ENCODE results near the gene TMEM120B. TPM values are rescaled to one million over a fixed set of nuclear protein-coding genes. Genes with fewer than 3 reads are reported as not detected.

TMEM120B gene
- total RNA-seq, 1 experiment from 2014 or later, result 20.5 TPM

GRCh38 chr12:121688966-121689365, 23.6 kb upstream of the TMEM120B start:
- no peaks in the 10 kb centered on the region for H3K9me2 ChIP-seq (ENCODE audit: insufficient read depth)
- H3K27me3 ChIP-seq (ENCODE audit: insufficient read depth, low read length), result no peaks in the 10 kb centered on the region
- ATAC-seq (no peak), DNase-seq (ENCODE audit: low read depth, low spot score) (no peak)
- BruUV-seq (replicated peaks), result no TSS peak
- no peaks in the 10 kb centered on the region for H3K79me2 ChIP-seq (ENCODE audit: insufficient read depth, low read length)
- no peak for TF ChIP-seq EZH2 (IDR thresholded peaks at IDR 0.05)
- no peak for TF ChIP-seq YY1 (IDR thresholded peaks at IDR 0.05; ENCODE audit: extremely low read depth, insufficient replicate concordance, low read depth, low read length)
- TF ChIP-seq MAX (IDR thresholded peaks at IDR 0.05), result no peak
- TF ChIP-seq POLR2AphosphoS5 (IDR thresholded peaks at IDR 0.05; ENCODE audit: low read depth, low read length), result no peak
- H4K20me1 ChIP-seq (ENCODE audit: insufficient read depth), result no peaks in the 10 kb centered on the region
- no peak overlapping the region for H2AFZ ChIP-seq (ENCODE audit: low read depth, low read length, poor library complexity, severe bottlenecking)
- H3K4me1 ChIP-seq (ENCODE audit: control insufficient read depth in 1 of 2, insufficient read depth in 2 of 2, low read length in 2 of 2), result peaks cover 4 to 15% of the 10 kb centered on the region in 2 experiments; a peak in 3 of 4 replicates
- intact Hi-C loops (cut with micrococcal nuclease), result no loop called here
- RAD21 ChIA-PET (ENCODE audit: low non-redundant PET in 1 of 2, low total read pairs in 2 of 2, uncharacterized antibody in 2 of 2, unreplicated experiment in 2 of 2), result no interaction called here
- no peak overlapping the region for H3K27ac ChIP-seq (ENCODE audit: low read depth, low read length)
- H3K4me2 ChIP-seq (ENCODE audit: low read length), result no peak overlapping the region
- POLR2A ChIA-PET, result no interaction called here
- H3K9ac ChIP-seq (ENCODE audit: low read length), result no peak overlapping the region
- CTCF ChIA-PET, result interaction anchor here (1.6 kb wide), 1 partner anchor 105 kb away, joined by 4 read pairs; no protein-coding TSS in a partner anchor
- H3K36me3 ChIP-seq (ENCODE audit: control insufficient read depth in 1 of 2, insufficient read depth in 2 of 2, low read length in 2 of 2), result no peaks in the 10 kb centered on the region
- H3K9me3 ChIP-seq (ENCODE audit: control insufficient read depth in 1 of 2, insufficient read depth in 1 of 2, low read depth in 1 of 2, low read length in 2 of 2), result no peaks in the 10 kb centered on the region
- no peak overlapping the region for H3K4me3 ChIP-seq (replicated peaks in 1 of 2; ENCODE audit: low read depth in 1 of 2, low read length in 2 of 2)

- DNase-seq (ENCODE audit: low read depth, low spot score) (no peak), ATAC-seq (no peak)
- Histone ChIP-seq H3K9ac (ENCODE audit: low read length) (no peak overlapping the region), H3K9me3 (ENCODE audit: control insufficient read depth in 1 of 2, insufficient read depth in 1 of 2, low read depth in 1 of 2, low read length in 2 of 2) (no peaks in the 10 kb centered on the region), H4K20me1 (ENCODE audit: insufficient read depth) (no peaks in the 10 kb centered on the region), H3K4me3 (replicated peaks in 1 of 2; ENCODE audit: low read depth in 1 of 2, low read length in 2 of 2) (no peak overlapping the region), H3K27me3 (ENCODE audit: insufficient read depth, low read length) (no peaks in the 10 kb centered on the region), H3K4me1 (ENCODE audit: control insufficient read depth in 1 of 2, insufficient read depth in 2 of 2, low read length in 2 of 2) (peaks cover 4 to 15% of the 10 kb centered on the region in 2 experiments; a peak in 3 of 4 replicates), H3K36me3 (ENCODE audit: control insufficient read depth in 1 of 2, insufficient read depth in 2 of 2, low read length in 2 of 2) (no peaks in the 10 kb centered on the region), H3K79me2 (ENCODE audit: insufficient read depth, low read length) (no peaks in the 10 kb centered on the region), H3K4me2 (ENCODE audit: low read length) (no peak overlapping the region), H3K27ac (ENCODE audit: low read depth, low read length) (no peak overlapping the region), H2AFZ (ENCODE audit: low read depth, low read length, poor library complexity, severe bottlenecking) (peak overlapping the region; percentile 58), H3K9me2 (ENCODE audit: insufficient read depth) (no peaks in the 10 kb centered on the region)
- no peak for TF ChIP-seq REST (IDR thresholded peaks at IDR 0.05; ENCODE audit: low read depth)
- no peak for TF ChIP-seq POLR2A (IDR thresholded peaks at IDR 0.05; ENCODE audit: borderline replicate concordance, extremely low read depth, insufficient read depth, insufficient read length)
- TF ChIP-seq ATF3 (IDR thresholded peaks at IDR 0.05), result no peak
- TF ChIP-seq SP1 (IDR thresholded peaks at IDR 0.05; ENCODE audit: low read depth), result no peak
- no peak for TF ChIP-seq EZH2phosphoT487 (IDR thresholded peaks at IDR 0.05; ENCODE audit: borderline replicate concordance)
- TF ChIP-seq CEBPB (IDR thresholded peaks at IDR 0.05; ENCODE audit: low read depth), result no peak
- TF ChIP-seq ELF1 (IDR thresholded peaks at IDR 0.05; ENCODE audit: borderline replicate concordance, low read depth), result no peak
- TF ChIP-seq RAD21 (IDR thresholded peaks at IDR 0.05; ENCODE audit: low read depth), result no peak
- no peak for TF ChIP-seq ZFX (IDR thresholded peaks at IDR 0.05)
- no peak for TF ChIP-seq YY1 (IDR thresholded peaks at IDR 0.05; ENCODE audit: extremely low read depth, insufficient replicate concordance, low read depth, low read length)
- no peak for TF ChIP-seq SIN3A (IDR thresholded peaks at IDR 0.05; ENCODE audit: low read depth)
- no peak for TF ChIP-seq ZNF274 (IDR thresholded peaks at IDR 0.05; ENCODE audit: low read depth, low read length)
- no TSS peak for BruUV-seq (replicated peaks)
- ChIA-PET RAD21 (ENCODE audit: low non-redundant PET in 1 of 2, low total read pairs in 2 of 2, uncharacterized antibody in 2 of 2, unreplicated experiment in 2 of 2) (no interaction called here), POLR2A (no interaction called here), CTCF (interaction anchor here (1.6 kb wide), 1 partner anchor 105 kb away, joined by 4 read pairs; no protein-coding TSS in a partner anchor)
- intact Hi-C loops (cut with micrococcal nuclease), result no loop called here
Observed at GRCh38 chr12:121689430-121689829, 23.1 kb upstream of the TMEM120B start.

Data from HCT116 (cell line).